HepG2 (cell line): ENCODE results near the gene SIRPB2.

Experiments
- CTCF ChIP-seq: sonication (generic); formaldehyde crosslinking; IDR thresholded peaks from 2 replicates; pipeline ENCODE4 v1.5.0; 2020; ENCODE audit warnings: mild to moderate bottlenecking, missing genetic modification reagents, moderate library complexity
- FOSL1 ChIP-seq: sonication (generic); formaldehyde crosslinking; IDR thresholded peaks from 2 replicates; pipeline ENCODE4 v1.9.0; 2021; ENCODE audit warnings: missing genetic modification reagents, borderline replicate concordance
- JUNB ChIP-seq: sonication (generic); formaldehyde crosslinking; IDR thresholded peaks from 2 replicates; pipeline ENCODE4 v1.8.0; 2022; ENCODE audit warnings: missing genetic modification reagents, mild to moderate bottlenecking, borderline replicate concordance
- KLF15 ChIP-seq: sonication (generic); formaldehyde crosslinking; IDR thresholded peaks from 2 replicates; pipeline ENCODE4 v1.8.1; 2023; ENCODE audit warnings: borderline replicate concordance, mild to moderate bottlenecking, inconsistent platforms, missing genetic modification reagents, mixed read lengths
- PBX3 ChIP-seq: sonication (generic); formaldehyde crosslinking; IDR thresholded peaks from 2 replicates; pipeline ENCODE4 v1.8.1; 2023; ENCODE audit warnings: missing genetic modification reagents, inconsistent platforms, borderline replicate concordance
- RAD21 ChIP-seq: fragments of 450-650 bp; formaldehyde crosslinking; IDR thresholded peaks from 2 replicates; pipeline ENCODE4 v1.5.0; 2020; ENCODE audit warnings: mild to moderate bottlenecking
- YY1 ChIP-seq: IDR thresholded peaks from 2 replicates; pipeline ENCODE4 v1.6.1; 2011; ENCODE audit warnings: low read length, low read depth, moderate library complexity, mild to moderate bottlenecking; ENCODE audit not compliant: insufficient read depth, insufficient replicate concordance
- ZSCAN22 ChIP-seq: sonication (generic); formaldehyde crosslinking; IDR thresholded peaks from 2 replicates; pipeline ENCODE4 v1.4.0; 2020; ENCODE audit warnings: mild to moderate bottlenecking, missing genetic modification reagents
- TF ChIP-seq, protein P1 (sequence below): IDR thresholded peaks from 2 replicates; pipeline ENCODE4 v1.6.1; 2016; ENCODE audit warnings: missing genetic modification reagents, missing compliant biosample characterization
- TF ChIP-seq, protein P2 (sequence below): IDR thresholded peaks from 2 replicates; pipeline ENCODE4 v1.6.1; 2016
- TF ChIP-seq, protein P3 (sequence below): sonication (generic); formaldehyde crosslinking; IDR thresholded peaks from 2 replicates; pipeline ENCODE4 v1.9.0; 2021; ENCODE audit warnings: mild to moderate bottlenecking, missing genetic modification reagents
- TF ChIP-seq, protein P4 (sequence below): sonication (generic); formaldehyde crosslinking; IDR thresholded peaks from 2 replicates; pipeline ENCODE4 v1.4.0; 2020; ENCODE audit warnings: mild to moderate bottlenecking, missing genetic modification reagents
- TF ChIP-seq, protein P5 (sequence below): sonication (generic); formaldehyde crosslinking; IDR thresholded peaks from 2 replicates; pipeline ENCODE4 v1.4.0; 2020; ENCODE audit warnings: missing genetic modification reagents

DNA sequence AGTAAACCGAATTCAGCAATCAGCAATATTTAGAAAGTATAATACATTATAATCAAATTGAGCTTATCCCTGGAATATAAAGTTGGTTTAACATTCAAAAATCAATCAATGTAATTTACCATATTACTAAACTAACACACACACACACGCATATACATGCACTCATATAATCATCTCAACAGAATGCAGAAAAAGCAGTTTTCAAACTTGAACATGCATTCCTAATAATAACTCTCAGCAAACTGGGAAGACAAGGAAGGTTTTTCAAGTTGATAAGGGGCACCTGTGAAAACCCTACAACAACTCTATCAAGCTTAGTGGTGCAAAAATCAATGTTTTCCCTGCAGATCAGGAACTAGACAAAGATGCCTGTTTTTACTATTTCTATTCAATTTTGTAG, 4.7 kb downstream of the SIRPB2 start:
- TF ChIP-seq ZSCAN22 (CRISPR knock-in tag) (no peak), KLF15 (no peak), PBX3 (no peak), YY1 (no peak), CTCF (no peak), RAD21 (CRISPR knock-in tag) (no peak), JUNB (CRISPR knock-in tag) (no peak), FOSL1 (CRISPR knock-in tag) (no peak)
- TF ChIP-seq, protein P1, sequence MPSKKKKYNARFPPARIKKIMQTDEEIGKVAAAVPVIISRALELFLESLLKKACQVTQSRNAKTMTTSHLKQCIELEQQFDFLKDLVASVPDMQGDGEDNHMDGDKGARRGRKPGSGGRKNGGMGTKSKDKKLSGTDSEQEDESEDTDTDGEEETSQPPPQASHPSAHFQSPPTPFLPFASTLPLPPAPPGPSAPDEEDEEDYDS (CRISPR knock-in tag): no peak
- TF ChIP-seq, protein P2, sequence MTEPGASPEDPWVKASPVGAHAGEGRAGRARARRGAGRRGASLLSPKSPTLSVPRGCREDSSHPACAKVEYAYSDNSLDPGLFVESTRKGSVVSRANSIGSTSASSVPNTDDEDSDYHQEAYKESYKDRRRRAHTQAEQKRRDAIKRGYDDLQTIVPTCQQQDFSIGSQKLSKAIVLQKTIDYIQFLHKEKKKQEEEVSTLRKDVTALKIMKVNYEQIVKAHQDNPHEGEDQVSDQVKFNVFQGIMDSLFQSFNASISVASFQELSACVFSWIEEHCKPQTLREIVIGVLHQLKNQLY (CRISPR knock-in tag): no peak
- TF ChIP-seq, protein P3, sequence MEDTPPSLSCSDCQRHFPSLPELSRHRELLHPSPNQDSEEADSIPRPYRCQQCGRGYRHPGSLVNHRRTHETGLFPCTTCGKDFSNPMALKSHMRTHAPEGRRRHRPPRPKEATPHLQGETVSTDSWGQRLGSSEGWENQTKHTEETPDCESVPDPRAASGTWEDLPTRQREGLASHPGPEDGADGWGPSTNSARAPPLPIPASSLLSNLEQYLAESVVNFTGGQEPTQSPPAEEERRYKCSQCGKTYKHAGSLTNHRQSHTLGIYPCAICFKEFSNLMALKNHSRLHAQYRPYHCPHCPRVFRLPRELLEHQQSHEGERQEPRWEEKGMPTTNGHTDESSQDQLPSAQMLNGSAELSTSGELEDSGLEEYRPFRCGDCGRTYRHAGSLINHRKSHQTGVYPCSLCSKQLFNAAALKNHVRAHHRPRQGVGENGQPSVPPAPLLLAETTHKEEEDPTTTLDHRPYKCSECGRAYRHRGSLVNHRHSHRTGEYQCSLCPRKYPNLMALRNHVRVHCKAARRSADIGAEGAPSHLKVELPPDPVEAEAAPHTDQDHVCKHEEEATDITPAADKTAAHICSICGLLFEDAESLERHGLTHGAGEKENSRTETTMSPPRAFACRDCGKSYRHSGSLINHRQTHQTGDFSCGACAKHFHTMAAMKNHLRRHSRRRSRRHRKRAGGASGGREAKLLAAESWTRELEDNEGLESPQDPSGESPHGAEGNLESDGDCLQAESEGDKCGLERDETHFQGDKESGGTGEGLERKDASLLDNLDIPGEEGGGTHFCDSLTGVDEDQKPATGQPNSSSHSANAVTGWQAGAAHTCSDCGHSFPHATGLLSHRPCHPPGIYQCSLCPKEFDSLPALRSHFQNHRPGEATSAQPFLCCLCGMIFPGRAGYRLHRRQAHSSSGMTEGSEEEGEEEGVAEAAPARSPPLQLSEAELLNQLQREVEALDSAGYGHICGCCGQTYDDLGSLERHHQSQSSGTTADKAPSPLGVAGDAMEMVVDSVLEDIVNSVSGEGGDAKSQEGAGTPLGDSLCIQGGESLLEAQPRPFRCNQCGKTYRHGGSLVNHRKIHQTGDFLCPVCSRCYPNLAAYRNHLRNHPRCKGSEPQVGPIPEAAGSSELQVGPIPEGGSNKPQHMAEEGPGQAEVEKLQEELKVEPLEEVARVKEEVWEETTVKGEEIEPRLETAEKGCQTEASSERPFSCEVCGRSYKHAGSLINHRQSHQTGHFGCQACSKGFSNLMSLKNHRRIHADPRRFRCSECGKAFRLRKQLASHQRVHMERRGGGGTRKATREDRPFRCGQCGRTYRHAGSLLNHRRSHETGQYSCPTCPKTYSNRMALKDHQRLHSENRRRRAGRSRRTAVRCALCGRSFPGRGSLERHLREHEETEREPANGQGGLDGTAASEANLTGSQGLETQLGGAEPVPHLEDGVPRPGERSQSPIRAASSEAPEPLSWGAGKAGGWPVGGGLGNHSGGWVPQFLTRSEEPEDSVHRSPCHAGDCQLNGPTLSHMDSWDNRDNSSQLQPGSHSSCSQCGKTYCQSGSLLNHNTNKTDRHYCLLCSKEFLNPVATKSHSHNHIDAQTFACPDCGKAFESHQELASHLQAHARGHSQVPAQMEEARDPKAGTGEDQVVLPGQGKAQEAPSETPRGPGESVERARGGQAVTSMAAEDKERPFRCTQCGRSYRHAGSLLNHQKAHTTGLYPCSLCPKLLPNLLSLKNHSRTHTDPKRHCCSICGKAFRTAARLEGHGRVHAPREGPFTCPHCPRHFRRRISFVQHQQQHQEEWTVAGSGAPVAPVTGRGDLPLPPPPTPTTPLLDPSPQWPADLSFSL: no peak
- TF ChIP-seq, protein P4, sequence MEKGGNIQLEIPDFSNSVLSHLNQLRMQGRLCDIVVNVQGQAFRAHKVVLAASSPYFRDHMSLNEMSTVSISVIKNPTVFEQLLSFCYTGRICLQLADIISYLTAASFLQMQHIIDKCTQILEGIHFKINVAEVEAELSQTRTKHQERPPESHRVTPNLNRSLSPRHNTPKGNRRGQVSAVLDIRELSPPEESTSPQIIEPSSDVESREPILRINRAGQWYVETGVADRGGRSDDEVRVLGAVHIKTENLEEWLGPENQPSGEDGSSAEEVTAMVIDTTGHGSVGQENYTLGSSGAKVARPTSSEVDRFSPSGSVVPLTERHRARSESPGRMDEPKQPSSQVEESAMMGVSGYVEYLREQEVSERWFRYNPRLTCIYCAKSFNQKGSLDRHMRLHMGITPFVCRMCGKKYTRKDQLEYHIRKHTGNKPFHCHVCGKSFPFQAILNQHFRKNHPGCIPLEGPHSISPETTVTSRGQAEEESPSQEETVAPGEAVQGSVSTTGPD (CRISPR knock-in tag): no peak
- TF ChIP-seq, protein P5, sequence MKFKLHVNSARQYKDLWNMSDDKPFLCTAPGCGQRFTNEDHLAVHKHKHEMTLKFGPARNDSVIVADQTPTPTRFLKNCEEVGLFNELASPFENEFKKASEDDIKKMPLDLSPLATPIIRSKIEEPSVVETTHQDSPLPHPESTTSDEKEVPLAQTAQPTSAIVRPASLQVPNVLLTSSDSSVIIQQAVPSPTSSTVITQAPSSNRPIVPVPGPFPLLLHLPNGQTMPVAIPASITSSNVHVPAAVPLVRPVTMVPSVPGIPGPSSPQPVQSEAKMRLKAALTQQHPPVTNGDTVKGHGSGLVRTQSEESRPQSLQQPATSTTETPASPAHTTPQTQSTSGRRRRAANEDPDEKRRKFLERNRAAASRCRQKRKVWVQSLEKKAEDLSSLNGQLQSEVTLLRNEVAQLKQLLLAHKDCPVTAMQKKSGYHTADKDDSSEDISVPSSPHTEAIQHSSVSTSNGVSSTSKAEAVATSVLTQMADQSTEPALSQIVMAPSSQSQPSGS: no peak
